Adrenal gland (tissue), 5 donors: Measurements from ENCODE around the gene DROSHA.

Experiments
- POLR2A ChIP-seq, 2 donors: fragments of 450-650 bp; IDR thresholded peaks; one replicate each; pipeline ENCODE4 v1.6.1; 2017; ENCODE audit warnings: antibody characterized with exemption in 2 of 2, mild to moderate bottlenecking in 2 of 2, moderate library complexity in 1 of 2
- TF ChIP-seq, protein P1 (sequence below), 6 experiments: fragments of 450-650 bp in 4 of 6; fragments of 200-600 bp in 2 of 6; sonication (generic) in 1 of 6; IDR thresholded peaks; 1 replicate in 5 of 6; 2 replicates in 1 of 6; pipeline versions ENCODE4 v1.5.1 to v1.8.0; 2016 to 2021; ENCODE audit warnings: antibody characterized with exemption in 6 of 6, mild to moderate bottlenecking in 2 of 6, moderate library complexity in 1 of 6
- donor health status: DM: no; HTN: no; CAD: no.

DNA sequence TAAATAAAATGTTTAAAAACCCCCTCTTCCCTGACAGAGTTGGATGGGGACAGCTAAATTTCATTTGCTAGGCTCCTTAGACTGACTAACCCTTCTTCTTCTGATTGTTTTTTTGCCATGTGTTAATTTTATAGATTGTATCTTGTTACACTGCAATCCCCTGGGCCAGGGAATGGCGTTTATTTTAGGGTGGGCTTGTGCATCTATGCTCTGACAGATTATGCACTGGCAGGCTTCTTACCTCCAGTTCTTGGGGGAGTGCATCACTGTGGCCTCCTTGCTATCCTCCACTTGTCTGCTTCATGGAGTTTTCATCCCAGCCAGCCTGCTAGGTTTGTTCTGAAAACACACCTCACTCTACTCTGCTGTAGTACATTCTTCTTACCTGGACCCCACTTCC lies 159.8 kb downstream of the DROSHA start:
- TF ChIP-seq POLR2A (IDR thresholded peaks at IDR 0.05), result no peak
- TF ChIP-seq, protein P1, sequence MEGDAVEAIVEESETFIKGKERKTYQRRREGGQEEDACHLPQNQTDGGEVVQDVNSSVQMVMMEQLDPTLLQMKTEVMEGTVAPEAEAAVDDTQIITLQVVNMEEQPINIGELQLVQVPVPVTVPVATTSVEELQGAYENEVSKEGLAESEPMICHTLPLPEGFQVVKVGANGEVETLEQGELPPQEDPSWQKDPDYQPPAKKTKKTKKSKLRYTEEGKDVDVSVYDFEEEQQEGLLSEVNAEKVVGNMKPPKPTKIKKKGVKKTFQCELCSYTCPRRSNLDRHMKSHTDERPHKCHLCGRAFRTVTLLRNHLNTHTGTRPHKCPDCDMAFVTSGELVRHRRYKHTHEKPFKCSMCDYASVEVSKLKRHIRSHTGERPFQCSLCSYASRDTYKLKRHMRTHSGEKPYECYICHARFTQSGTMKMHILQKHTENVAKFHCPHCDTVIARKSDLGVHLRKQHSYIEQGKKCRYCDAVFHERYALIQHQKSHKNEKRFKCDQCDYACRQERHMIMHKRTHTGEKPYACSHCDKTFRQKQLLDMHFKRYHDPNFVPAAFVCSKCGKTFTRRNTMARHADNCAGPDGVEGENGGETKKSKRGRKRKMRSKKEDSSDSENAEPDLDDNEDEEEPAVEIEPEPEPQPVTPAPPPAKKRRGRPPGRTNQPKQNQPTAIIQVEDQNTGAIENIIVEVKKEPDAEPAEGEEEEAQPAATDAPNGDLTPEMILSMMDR (IDR thresholded peaks at IDR 0.05), result no peak
